Common myeloid progenitor, CD34-positive (primary cell): ENCODE measurements around the gene SMOC2.

Source experiments
- CTCF ChIA-PET: fragments of 350-600 bp; sonication (Branson Sonifier 250); formaldehyde crosslinking; loops from one replicate; lab custom pipeline; 2021; ENCODE audit warnings: antibody characterized with exemption; lab: Charles Lee
- POLR2A ChIA-PET: fragments of 350-600 bp; sonication (Branson Sonifier 250); formaldehyde crosslinking; loops from one replicate; lab custom pipeline; 2021; ENCODE audit warnings: antibody characterized with exemption; lab: Charles Lee
- DNase-seq, 3 donors: peaks; one replicate each; pipeline versions ENCODE4 v3.0.0 to v3.0.0-alpha.2; 2013
- H3K27ac ChIP-seq, 2 experiments: 1 replicate in 1 of 2; 2 replicates in 1 of 2; pipeline ENCODE4 v1.7.0; 2013; ENCODE audit warnings: inconsistent platforms in 2 of 2, low read length in 2 of 2, mild to moderate bottlenecking in 2 of 2, low read depth in 1 of 2, moderate library complexity in 1 of 2; ENCODE audit not compliant: severe bottlenecking in 2 of 2, insufficient read depth in 1 of 2, poor library complexity in 1 of 2
- H3K27me3 ChIP-seq, 5 experiments: replicated peaks in 2 of 5; 1 replicate in 3 of 5; 2 replicates in 2 of 5; pipeline versions ENCODE4 v1.6.1 to v1.7.0; 2013; ENCODE audit warnings: low read length in 4 of 5, mild to moderate bottlenecking in 2 of 5, moderate library complexity in 2 of 5, inconsistent platforms in 1 of 5; ENCODE audit not compliant: insufficient read depth in 5 of 5, control insufficient read depth in 4 of 5
- H3K36me3 ChIP-seq, 4 experiments: 1 replicate in 2 of 4; 2 replicates in 2 of 4; pipeline versions ENCODE4 v1.6.1 to v1.7.0; 2013; ENCODE audit warnings: low read length in 3 of 4, control low read depth in 1 of 4, mild to moderate bottlenecking in 1 of 4; ENCODE audit not compliant: control insufficient read depth in 4 of 4, insufficient read depth in 4 of 4
- H3K4me1 ChIP-seq, 4 experiments: 1 replicate in 3 of 4; 2 replicates in 1 of 4; pipeline versions ENCODE4 v1.6.1 to v1.7.1; 2013; ENCODE audit warnings: low read length in 3 of 4, mild to moderate bottlenecking in 3 of 4, control low read depth in 1 of 4, inconsistent platforms in 1 of 4, moderate library complexity in 1 of 4; ENCODE audit not compliant: control insufficient read depth in 4 of 4, insufficient read depth in 4 of 4; ENCODE audit errors: control extremely low read depth in 1 of 4
- H3K4me3 ChIP-seq, 7 experiments: 1 replicate in 4 of 7; 2 replicates in 3 of 7; pipeline versions ENCODE4 v1.5.1 to v1.7.0; 2013; ENCODE audit warnings: mild to moderate bottlenecking in 7 of 7, low read length in 6 of 7, moderate library complexity in 6 of 7, inconsistent platforms in 2 of 7, low read depth in 2 of 7, control low read depth in 1 of 7; ENCODE audit not compliant: insufficient read depth in 4 of 7, control insufficient read depth in 1 of 7; ENCODE audit errors: extremely low read depth in 1 of 7
- H3K9me3 ChIP-seq, 5 experiments: 1 replicate in 4 of 5; 2 replicates in 1 of 5; pipeline versions ENCODE4 v1.6.1 to v1.7.1; 2013; ENCODE audit warnings: low read length in 4 of 5, mild to moderate bottlenecking in 2 of 5, inconsistent platforms in 1 of 5, low read depth in 1 of 5, moderate library complexity in 1 of 5; ENCODE audit not compliant: control insufficient read depth in 4 of 5, insufficient read depth in 2 of 5; ENCODE audit errors: control extremely low read depth in 1 of 5
- WGBS: methylation state at CpG from one replicate; pipeline ENCODE4 v1.1.5; 2013; ENCODE audit not compliant: insufficient coverage; 5-methylcytosine and 5-hydroxymethylcytosine counted together

SMOC2 gene

DNA sequence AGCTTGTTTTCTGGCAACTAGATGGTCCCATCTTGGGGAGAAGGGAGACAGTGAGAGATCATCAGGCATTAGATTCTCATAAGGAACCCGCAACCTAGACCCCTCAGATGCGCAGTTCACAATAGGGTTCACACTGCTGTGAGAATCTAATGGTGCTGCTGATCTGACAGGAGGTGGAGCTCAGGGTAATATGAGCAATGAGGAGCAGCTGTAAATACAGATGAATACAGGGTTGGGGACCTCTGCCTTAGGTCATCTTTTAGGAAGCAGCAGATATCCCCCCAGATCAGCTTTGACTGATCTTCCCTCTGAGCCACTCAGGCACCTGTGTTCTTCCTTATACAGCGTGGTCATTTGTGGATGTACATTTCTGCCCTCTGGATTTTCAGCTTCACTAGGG, 63.4 kb downstream of the SMOC2 start:
- 100% methylated on average over 3 of the region's 3 CpGs for WGBS
- DNase-seq: no peak
- Histone ChIP-seq H3K4me1 (no peaks in the 10 kb centered on the region), H3K36me3 (no peaks in the 10 kb centered on the region), H3K27me3 (peaks cover 0 to 9% (median 0%) of the 10 kb centered on the region in 5 experiments), H3K9me3 (no peaks in the 10 kb centered on the region), H3K4me3 (no peak overlapping the region), H3K27ac (no peak overlapping the region)
- ChIA-PET CTCF (no interaction called here), POLR2A (no interaction called here)

DNA sequence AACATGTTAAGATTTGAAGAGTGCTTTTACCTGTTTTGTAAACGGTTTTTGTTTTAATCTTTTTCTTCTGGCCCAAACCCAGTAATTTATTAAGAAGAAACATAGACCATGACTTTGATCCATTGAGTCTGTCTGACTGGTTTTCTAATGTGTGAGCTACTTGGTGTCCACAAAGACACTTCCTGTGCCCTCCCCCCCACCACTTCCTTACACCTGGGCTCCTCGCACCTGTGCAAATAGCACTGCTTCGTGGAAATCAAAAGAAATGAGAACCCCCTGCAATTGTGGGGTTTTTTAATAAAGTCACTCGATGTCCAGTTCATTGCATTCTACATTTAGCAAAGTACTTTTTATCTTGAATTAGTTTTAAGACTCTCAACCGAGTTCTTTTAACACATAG, 65.5 kb downstream of the SMOC2 start:
- ChIA-PET POLR2A (no interaction called here), CTCF (interaction anchor here (0.7 kb wide), 1 partner anchor 14 kb away, joined by 3 read pairs; no protein-coding TSS in a partner anchor)
- Histone ChIP-seq H3K27me3 (peaks cover 0 to 10% (median 0%) of the 10 kb centered on the region in 5 experiments), H3K9me3 (no peaks in the 10 kb centered on the region), H3K4me3 (no peak overlapping the region), H3K27ac (no peak overlapping the region), H3K36me3 (no peaks in the 10 kb centered on the region), H3K4me1 (no peaks in the 10 kb centered on the region)
- 82% methylated on average over 3 of the region's 5 CpGs for WGBS
- DNase-seq: no peak

DNA sequence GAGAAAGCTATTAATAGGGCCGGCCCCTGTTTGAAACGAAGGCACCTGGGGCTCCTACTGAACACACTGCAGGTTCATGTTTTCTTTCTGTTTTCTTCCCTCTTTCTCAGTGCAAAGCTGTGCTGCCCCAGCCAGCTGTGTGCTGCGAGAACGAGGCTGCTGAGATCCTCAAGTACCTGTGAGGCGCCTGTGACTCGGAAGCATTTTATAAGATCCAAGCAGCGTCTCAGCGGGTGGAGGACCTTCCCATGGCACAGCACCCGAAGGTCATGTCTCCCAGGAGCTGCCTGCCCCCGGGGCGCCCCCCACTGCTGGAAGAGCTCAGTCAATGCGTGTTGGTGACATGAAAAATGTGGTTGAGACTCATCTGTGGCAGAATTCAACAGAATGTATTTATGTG, 66.3 kb downstream of the SMOC2 start:
- H3K9me3 ChIP-seq: no peaks in the 10 kb centered on the region
- no peaks in the 10 kb centered on the region for H3K36me3 ChIP-seq
- ChIA-PET POLR2A (no interaction called here), CTCF (no interaction called here)
- H3K4me1 ChIP-seq: no peaks in the 10 kb centered on the region
- no peak overlapping the region for H3K27ac ChIP-seq
- peaks cover 0 to 13% (median 2%) of the 10 kb centered on the region in 5 experiments for H3K27me3 ChIP-seq
- 87% methylated on average over 6 of the region's 12 CpGs for WGBS
- no peak overlapping the region for H3K4me3 ChIP-seq
- no peak for DNase-seq

DNA sequence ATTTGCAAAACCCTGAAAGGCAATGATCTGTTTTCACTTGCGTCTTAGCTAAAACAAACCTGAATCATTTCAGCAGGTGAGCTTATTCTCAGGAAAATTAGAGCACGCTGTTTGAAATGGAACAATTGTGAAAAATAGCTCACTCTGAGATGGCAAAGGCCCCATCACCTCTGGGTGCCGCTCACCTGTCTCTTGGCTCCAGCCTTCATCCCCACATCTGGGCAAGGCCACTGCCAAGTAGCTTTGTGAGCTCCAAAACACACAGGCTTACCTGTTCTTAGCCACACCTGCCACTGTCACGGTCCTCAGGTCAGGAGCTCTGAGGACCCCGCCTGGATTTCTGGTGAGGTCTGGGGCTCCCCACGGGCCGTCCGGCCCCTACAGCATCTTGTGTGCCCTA, 66.7 kb downstream of the SMOC2 start:
- WGBS: 95% methylated on average over 5 of the region's 8 CpGs
- Histone ChIP-seq H3K36me3 (no peaks in the 10 kb centered on the region), H3K9me3 (no peaks in the 10 kb centered on the region), H3K4me1 (no peaks in the 10 kb centered on the region), H3K4me3 (no peak overlapping the region), H3K27me3 (peaks cover 0 to 13% (median 3%) of the 10 kb centered on the region in 5 experiments), H3K27ac (no peak overlapping the region)
- DNase-seq: no peak
- CTCF ChIA-PET: no interaction called here
- POLR2A ChIA-PET: no interaction called here

DNA sequence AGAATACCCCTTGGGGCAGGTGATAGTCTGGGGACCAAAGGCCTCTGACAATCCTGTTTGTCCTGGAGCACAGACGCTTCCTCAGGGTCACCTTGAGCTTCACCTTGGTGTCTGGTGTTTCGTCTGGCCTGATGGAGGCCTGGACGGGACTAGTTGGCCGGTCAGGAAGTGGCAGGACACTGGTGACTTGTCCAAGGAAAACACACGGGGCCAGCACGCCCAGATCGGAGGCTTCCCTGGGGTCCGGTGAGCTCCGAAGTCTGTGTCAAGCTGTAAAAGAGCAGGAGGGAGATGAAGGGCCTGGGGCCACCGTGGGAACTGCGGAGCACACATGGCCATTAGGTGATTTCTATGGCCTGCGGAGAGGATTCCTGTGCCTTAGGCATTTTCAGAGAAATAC, 67.9 kb downstream of the SMOC2 start:
- CTCF ChIA-PET: no interaction called here
- POLR2A ChIA-PET: no interaction called here
- WGBS: 88% methylated on average over 12 of the region's 12 CpGs

DNA sequence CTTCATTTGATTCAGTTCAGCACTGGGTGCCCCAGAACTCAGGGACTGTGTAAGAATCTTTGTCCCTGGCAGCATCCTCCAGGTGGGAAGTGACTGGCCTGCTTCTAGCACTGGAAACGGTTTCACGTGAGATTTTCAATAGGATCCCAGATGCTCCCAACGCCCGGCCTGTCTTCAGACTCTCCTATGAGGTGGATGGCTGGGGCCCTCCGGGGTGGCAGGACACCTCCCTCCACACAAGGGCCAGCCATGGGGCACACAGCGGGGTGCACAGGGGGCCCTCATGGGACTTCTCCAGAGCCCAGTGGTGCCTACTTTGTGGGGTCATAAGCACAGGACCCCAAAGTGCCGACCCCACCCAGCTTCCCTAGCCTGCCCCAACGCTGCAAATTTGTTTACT, 72.8 kb downstream of the SMOC2 start:
- POLR2A ChIA-PET: no interaction called here

More for the DNA sequence above, 67.9 kb downstream of the SMOC2 start:
- H3K36me3 ChIP-seq: no peaks in the 10 kb centered on the region
- H3K27me3 ChIP-seq: peaks cover 0 to 13% (median 3%) of the 10 kb centered on the region in 5 experiments
- no peaks in the 10 kb centered on the region for H3K4me1 ChIP-seq
- H3K27ac ChIP-seq: no peak overlapping the region
- H3K4me3 ChIP-seq: no peak overlapping the region
- DNase-seq: no peak
- H3K9me3 ChIP-seq: no peaks in the 10 kb centered on the region

DNA sequence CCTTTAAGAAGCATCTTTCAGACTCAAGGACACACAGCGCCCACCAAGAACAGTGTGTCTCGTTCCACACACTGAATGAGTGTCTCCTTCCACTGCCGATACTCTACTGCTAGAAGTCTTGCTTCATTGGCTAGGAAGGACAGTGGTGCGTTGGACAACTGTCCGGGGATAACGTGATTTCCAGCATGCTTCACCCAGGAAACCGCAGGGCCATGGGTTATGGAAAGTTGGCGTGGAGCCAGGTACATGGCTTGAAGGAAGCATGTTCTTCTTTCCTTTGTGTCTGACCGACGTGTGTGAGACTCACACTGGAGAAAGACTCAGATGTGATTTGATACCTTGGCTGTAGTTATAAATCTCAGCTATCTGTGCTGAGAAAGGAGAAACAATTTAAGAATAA, 73.2 kb downstream of the SMOC2 start:
- ChIA-PET POLR2A (interaction anchor here (0.8 kb wide), 1 partner anchor 346 kb away, joined by 4 read pairs; no protein-coding TSS in a partner anchor), CTCF (no interaction called here)
- Histone ChIP-seq H3K36me3 (no peaks in the 10 kb centered on the region), H3K27me3 (peaks cover 0 to 12% (median 3%) of the 10 kb centered on the region in 5 experiments), H3K4me3 (no peak overlapping the region), H3K27ac (no peak overlapping the region), H3K9me3 (peaks cover 0 to 5% (median 0%) of the 10 kb centered on the region in 5 experiments), H3K4me1 (no peaks in the 10 kb centered on the region)
- DNase-seq: no peak
- 87% methylated on average over 8 of the region's 10 CpGs for WGBS

More for the DNA sequence above, 72.8 kb downstream of the SMOC2 start:
- Histone ChIP-seq H3K36me3 (no peaks in the 10 kb centered on the region), H3K9me3 (peaks cover 0 to 3% (median 0%) of the 10 kb centered on the region in 5 experiments), H3K4me3 (no peak overlapping the region), H3K4me1 (no peaks in the 10 kb centered on the region), H3K27ac (no peak overlapping the region), H3K27me3 (peaks cover 0 to 12% (median 3%) of the 10 kb centered on the region in 5 experiments)
- no peak for DNase-seq
- 67% methylated on average over 7 of the region's 8 CpGs for WGBS
- CTCF ChIA-PET: no interaction called here
